ENCODE results near the gene FHOD1. TPM values are rescaled to one million over a fixed set of nuclear protein-coding genes. Genes with fewer than 3 reads are reported as not detected.

The FHOD1 gene
- polyA plus RNA-seq, 2 of the 4 experiments (the other 2 are of a cell fraction) = 16.1 to 33.6 TPM

DNA sequence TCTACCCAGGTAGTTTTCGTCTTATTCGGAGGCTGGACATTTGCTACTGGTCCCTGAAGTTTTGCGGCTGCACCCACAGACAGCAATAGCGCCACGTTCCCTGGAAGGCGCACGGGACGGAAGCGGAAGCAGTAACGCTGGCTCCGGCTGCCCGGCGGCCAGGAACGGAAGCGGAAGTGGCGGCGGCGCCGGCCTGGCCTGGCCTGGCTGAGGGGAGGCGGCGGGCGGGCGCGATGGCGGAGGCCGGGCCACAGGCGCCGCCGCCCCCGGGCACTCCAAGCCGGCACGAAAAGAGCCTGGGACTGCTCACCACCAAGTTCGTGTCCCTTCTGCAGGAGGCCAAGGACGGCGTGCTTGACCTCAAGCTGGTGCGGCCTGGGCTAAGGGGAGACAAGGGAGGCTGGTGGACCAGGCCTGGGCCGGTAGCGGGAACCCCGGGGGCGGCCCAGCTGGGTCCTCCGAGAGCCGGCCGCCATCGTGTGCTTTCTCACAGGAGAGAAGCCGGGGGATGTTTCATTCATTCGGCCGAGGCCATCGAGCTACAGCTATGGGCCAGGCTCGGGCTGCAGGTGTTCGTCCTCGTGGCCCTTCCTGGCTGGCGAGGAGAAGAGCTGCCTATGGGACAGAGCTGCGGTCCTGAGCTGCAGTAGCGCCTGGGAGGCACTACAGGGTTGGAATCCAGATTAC, 55.1 kb downstream of the FHOD1 start, which contains the start of gene E2F4:
E2F4 (plus strand) TSS at position 161 of the 687 bp plus-strand sequence; CDS start at position 234, 73 bp downstream.
- whole genome bisulfite sequencing (ENCODE audit: missing lambda C conversion rate) = under 1% methylated on average over 42 of the region's 54 CpGs
- peak; percentile 90 to 92 for DNase-seq (ENCODE audit: low read depth in 1 of 2, low spot score in 1 of 2)
- Histone ChIP-seq H3K27ac (peak within 1 kb of the TSS; percentile 97), H3K9me3 (no peaks in the 10 kb centered on the region), H3K4me3 (peak within 1 kb of the TSS; percentile 95), H3K4me1 (peaks cover 16% of the 10 kb centered on the region), H3K4me2 (peak within 1 kb of the TSS; percentile 82)
- ChIA-PET CTCF (interaction anchor here (0.6 to 10.3 kb wide), 7 partner anchors 12 to 274 kb away, joined by 3 to 105 read pairs (median 4); no protein-coding TSS in a partner anchor), POLR2A (interaction anchor here (0.8 to 1.8 kb wide), 2 partner anchors 35 to 52 kb away, joined by 3 to 6 read pairs; partner anchors contain the start of gene TMEM208)
- FAIRE-seq = no peak
- ATAC-seq = peak; percentile 96 to 98
- TF ChIP-seq NR3C1 (IDR thresholded peaks at IDR 0.05) (no peak), RAD21 (conservative IDR thresholded peaks at IDR 0.05 in 1 of 2, IDR thresholded peaks at IDR 0.05 in 1 of 2) (no peak), JUN (IDR thresholded peaks at IDR 0.05) (peak; percentile 38 to 94), KDM5A (IDR thresholded peaks at IDR 0.05) (peak; percentile 77), TFCP2L1 (CRISPR knock-in tag; IDR thresholded peaks at IDR 0.05) (no peak), MYC (IDR thresholded peaks at IDR 0.05; ENCODE audit: borderline replicate concordance, low read length) (peak; percentile 70), SMC3 (IDR thresholded peaks at IDR 0.05) (no peak), POLR2A (IDR thresholded peaks at IDR 0.05; ENCODE audit: low read length) (peak; percentile 71), GATA3 (IDR thresholded peaks at IDR 0.05; ENCODE audit: borderline replicate concordance) (0 out of 2 replicates have a peak, but pooled peaks have one; percentile 3), FOSL2 (IDR thresholded peaks at IDR 0.05) (no peak), FOSL2 (CRISPR knock-in tag; IDR thresholded peaks at IDR 0.05) (0 out of 2 replicates have a peak, but pooled peaks have one; percentile 5), NPAS2 (CRISPR knock-in tag; IDR thresholded peaks at IDR 0.05; ENCODE audit: borderline replicate concordance) (no peak), PHF8 (IDR thresholded peaks at IDR 0.05; ENCODE audit: borderline replicate concordance, low read depth) (peak; percentile 77), POLR2AphosphoS2 (conservative IDR thresholded peaks at IDR 0.05; ENCODE audit: low read length) (no peak), BHLHE40 (IDR thresholded peaks at IDR 0.05; ENCODE audit: low read depth, low read length) (peak; percentile 75)
- TF ChIP-seq, protein P1, sequence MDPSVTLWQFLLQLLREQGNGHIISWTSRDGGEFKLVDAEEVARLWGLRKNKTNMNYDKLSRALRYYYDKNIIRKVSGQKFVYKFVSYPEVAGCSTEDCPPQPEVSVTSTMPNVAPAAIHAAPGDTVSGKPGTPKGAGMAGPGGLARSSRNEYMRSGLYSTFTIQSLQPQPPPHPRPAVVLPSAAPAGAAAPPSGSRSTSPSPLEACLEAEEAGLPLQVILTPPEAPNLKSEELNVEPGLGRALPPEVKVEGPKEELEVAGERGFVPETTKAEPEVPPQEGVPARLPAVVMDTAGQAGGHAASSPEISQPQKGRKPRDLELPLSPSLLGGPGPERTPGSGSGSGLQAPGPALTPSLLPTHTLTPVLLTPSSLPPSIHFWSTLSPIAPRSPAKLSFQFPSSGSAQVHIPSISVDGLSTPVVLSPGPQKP (IDR thresholded peaks at IDR 0.05; ENCODE audit: low read depth, low read length) = 0 out of 2 replicates have a peak, but pooled peaks have one; percentile 61
- TF ChIP-seq, protein P2, sequence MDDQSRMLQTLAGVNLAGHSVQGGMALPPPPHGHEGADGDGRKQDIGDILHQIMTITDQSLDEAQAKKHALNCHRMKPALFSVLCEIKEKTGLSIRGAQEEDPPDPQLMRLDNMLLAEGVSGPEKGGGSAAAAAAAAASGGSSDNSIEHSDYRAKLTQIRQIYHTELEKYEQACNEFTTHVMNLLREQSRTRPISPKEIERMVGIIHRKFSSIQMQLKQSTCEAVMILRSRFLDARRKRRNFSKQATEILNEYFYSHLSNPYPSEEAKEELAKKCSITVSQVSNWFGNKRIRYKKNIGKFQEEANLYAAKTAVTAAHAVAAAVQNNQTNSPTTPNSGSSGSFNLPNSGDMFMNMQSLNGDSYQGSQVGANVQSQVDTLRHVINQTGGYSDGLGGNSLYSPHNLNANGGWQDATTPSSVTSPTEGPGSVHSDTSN (IDR thresholded peaks at IDR 0.05) = 0 out of 2 replicates have a peak, but pooled peaks have one; percentile 7
- TF ChIP-seq, protein P3, sequence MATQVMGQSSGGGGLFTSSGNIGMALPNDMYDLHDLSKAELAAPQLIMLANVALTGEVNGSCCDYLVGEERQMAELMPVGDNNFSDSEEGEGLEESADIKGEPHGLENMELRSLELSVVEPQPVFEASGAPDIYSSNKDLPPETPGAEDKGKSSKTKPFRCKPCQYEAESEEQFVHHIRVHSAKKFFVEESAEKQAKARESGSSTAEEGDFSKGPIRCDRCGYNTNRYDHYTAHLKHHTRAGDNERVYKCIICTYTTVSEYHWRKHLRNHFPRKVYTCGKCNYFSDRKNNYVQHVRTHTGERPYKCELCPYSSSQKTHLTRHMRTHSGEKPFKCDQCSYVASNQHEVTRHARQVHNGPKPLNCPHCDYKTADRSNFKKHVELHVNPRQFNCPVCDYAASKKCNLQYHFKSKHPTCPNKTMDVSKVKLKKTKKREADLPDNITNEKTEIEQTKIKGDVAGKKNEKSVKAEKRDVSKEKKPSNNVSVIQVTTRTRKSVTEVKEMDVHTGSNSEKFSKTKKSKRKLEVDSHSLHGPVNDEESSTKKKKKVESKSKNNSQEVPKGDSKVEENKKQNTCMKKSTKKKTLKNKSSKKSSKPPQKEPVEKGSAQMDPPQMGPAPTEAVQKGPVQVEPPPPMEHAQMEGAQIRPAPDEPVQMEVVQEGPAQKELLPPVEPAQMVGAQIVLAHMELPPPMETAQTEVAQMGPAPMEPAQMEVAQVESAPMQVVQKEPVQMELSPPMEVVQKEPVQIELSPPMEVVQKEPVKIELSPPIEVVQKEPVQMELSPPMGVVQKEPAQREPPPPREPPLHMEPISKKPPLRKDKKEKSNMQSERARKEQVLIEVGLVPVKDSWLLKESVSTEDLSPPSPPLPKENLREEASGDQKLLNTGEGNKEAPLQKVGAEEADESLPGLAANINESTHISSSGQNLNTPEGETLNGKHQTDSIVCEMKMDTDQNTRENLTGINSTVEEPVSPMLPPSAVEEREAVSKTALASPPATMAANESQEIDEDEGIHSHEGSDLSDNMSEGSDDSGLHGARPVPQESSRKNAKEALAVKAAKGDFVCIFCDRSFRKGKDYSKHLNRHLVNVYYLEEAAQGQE (IDR thresholded peaks at IDR 0.05) = peak; percentile 35; the same call in 1 of the 2 replicates
- TF ChIP-seq, protein P4, sequence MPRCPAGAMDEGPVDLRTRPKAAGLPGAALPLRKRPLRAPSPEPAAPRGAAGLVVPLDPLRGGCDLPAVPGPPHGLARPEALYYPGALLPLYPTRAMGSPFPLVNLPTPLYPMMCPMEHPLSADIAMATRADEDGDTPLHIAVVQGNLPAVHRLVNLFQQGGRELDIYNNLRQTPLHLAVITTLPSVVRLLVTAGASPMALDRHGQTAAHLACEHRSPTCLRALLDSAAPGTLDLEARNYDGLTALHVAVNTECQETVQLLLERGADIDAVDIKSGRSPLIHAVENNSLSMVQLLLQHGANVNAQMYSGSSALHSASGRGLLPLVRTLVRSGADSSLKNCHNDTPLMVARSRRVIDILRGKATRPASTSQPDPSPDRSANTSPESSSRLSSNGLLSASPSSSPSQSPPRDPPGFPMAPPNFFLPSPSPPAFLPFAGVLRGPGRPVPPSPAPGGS (IDR thresholded peaks at IDR 0.05) = peak; percentile 89
- TF ChIP-seq, protein P5, sequence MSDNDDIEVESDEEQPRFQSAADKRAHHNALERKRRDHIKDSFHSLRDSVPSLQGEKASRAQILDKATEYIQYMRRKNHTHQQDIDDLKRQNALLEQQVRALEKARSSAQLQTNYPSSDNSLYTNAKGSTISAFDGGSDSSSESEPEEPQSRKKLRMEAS (IDR thresholded peaks at IDR 0.05) = peak; percentile 47
- TF ChIP-seq, protein P6, sequence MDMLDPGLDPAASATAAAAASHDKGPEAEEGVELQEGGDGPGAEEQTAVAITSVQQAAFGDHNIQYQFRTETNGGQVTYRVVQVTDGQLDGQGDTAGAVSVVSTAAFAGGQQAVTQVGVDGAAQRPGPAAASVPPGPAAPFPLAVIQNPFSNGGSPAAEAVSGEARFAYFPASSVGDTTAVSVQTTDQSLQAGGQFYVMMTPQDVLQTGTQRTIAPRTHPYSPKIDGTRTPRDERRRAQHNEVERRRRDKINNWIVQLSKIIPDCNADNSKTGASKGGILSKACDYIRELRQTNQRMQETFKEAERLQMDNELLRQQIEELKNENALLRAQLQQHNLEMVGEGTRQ (IDR thresholded peaks at IDR 0.05) = no peak
